Calu3 (cell line): Measurements from ENCODE around the gene PTGIR. TPM values are rescaled to one million over a fixed set of nuclear protein-coding genes. Genes with fewer than 3 reads are reported as not detected.
A peak's percentile ranks its signal among the peaks of the same experiment; 100 is the strongest.

Experiments used
- BruUV-seq: library from RNA; stranded (reverse); fragments of 400-500 nt; replicated peaks from 2 replicates; lab custom pipeline; 2021; lab: Mats Ljungman, UMichigan
- CTCF ChIA-PET: fragments of 300-600 bp; sonication (Branson Sonifier 250); formaldehyde crosslinking; loops from one replicate; lab custom pipeline; 2022; ENCODE audit warnings: antibody characterized with exemption; lab: Charles Lee
- DNase-seq: peaks from one replicate; pipeline ENCODE4 v3.0.0; 2022
- H3K27ac Mint-ChIP-seq: one replicate; pipeline ENCODE4 v1.8.0; 2022; ENCODE audit warnings: mixed read lengths; ENCODE audit not compliant: unreplicated experiment
- H3K27me3 Mint-ChIP-seq: one replicate; pipeline ENCODE4 v1.8.0; 2022; ENCODE audit warnings: mixed read lengths; ENCODE audit not compliant: unreplicated experiment
- H3K36me3 Mint-ChIP-seq: one replicate; pipeline ENCODE4 v1.8.0; 2022; ENCODE audit warnings: mild to moderate bottlenecking, moderate library complexity, mixed read lengths; ENCODE audit not compliant: insufficient read depth, unreplicated experiment
- H3K4me1 Mint-ChIP-seq: one replicate; pipeline ENCODE4 v1.8.0; 2022; ENCODE audit warnings: mild to moderate bottlenecking, low read depth, mixed read lengths; ENCODE audit not compliant: unreplicated experiment
- H3K4me3 Mint-ChIP-seq: one replicate; pipeline ENCODE4 v1.8.0; 2022; ENCODE audit warnings: mild to moderate bottlenecking, low read depth, moderate library complexity, mixed read lengths; ENCODE audit not compliant: unreplicated experiment
- H3K9me3 Mint-ChIP-seq: one replicate; pipeline ENCODE4 v1.8.0; 2022; ENCODE audit warnings: low read depth, mixed read lengths; ENCODE audit not compliant: unreplicated experiment
- intact Hi-C: fragments of 100-400 bp; cut with micrococcal nuclease; formaldehyde crosslinking; loops from one replicate; pipeline ENCODE4 v1.10.0; 2022; ENCODE audit not compliant: unreplicated experiment
- total RNA-seq: library from RNA; stranded (reverse); gene quantifications from 2 replicates; pipeline ENCODE4 v1.2.3, GENCODE V29; 2022
- TF ChIP-seq, protein P1 (sequence below): fragments of 200-600 bp; IDR thresholded peaks from one replicate; pipeline ENCODE4 v1.8.0; 2022; ENCODE audit warnings: antibody characterized with exemption; ENCODE audit not compliant: unreplicated experiment

PTGIR gene
- total RNA-seq, 1 experiment from 2014 or later: not detected

DNA sequence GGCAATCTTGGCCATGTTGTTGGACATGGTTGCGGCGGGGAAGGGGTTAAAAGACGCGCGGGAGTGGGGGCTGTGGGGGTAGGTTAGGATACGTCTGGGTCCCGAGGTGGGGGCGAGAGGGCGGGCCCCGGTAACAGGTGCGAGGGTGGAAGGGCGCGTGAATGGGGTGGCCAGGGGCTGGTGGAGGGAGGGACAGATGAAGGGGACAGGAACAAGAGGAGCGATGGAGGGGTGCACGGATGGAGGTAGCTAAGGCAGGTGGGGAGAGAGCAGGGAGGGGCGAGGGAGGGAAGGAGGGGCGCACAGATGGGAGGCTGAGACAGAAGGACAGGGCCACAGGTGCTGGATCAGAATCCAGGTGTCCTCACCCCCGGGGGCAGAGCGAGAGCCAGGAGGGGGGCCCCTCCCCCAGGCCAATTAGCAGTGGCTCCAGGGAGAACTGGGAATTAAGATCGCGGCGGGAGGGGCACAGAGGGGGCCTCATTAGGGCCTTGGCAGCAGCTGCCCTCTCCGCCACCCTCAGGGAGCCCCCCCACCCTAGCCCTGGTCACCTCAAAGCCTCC lies 9.8 kb upstream of the PTGIR start:
- BruUV-seq: no TSS peak
- CTCF ChIA-PET: interaction anchor here (1.0 kb wide), 1 partner anchor 21 kb away, joined by 3 read pairs; no protein-coding TSS in a partner anchor
- peak; percentile 16 for DNase-seq
- intact Hi-C loops: no loop called here
- H3K4me3 Mint-ChIP-seq: no peak overlapping the region
- H3K9me3 Mint-ChIP-seq: no peaks in the 10 kb centered on the region
- H3K36me3 Mint-ChIP-seq: no peaks in the 10 kb centered on the region
- no peak overlapping the region for H3K27ac Mint-ChIP-seq
- peaks cover 42% of the 10 kb centered on the region for H3K27me3 Mint-ChIP-seq
- H3K4me1 Mint-ChIP-seq: peaks cover 10% of the 10 kb centered on the region
- TF ChIP-seq, protein P1, sequence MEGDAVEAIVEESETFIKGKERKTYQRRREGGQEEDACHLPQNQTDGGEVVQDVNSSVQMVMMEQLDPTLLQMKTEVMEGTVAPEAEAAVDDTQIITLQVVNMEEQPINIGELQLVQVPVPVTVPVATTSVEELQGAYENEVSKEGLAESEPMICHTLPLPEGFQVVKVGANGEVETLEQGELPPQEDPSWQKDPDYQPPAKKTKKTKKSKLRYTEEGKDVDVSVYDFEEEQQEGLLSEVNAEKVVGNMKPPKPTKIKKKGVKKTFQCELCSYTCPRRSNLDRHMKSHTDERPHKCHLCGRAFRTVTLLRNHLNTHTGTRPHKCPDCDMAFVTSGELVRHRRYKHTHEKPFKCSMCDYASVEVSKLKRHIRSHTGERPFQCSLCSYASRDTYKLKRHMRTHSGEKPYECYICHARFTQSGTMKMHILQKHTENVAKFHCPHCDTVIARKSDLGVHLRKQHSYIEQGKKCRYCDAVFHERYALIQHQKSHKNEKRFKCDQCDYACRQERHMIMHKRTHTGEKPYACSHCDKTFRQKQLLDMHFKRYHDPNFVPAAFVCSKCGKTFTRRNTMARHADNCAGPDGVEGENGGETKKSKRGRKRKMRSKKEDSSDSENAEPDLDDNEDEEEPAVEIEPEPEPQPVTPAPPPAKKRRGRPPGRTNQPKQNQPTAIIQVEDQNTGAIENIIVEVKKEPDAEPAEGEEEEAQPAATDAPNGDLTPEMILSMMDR: no peak

DNA sequence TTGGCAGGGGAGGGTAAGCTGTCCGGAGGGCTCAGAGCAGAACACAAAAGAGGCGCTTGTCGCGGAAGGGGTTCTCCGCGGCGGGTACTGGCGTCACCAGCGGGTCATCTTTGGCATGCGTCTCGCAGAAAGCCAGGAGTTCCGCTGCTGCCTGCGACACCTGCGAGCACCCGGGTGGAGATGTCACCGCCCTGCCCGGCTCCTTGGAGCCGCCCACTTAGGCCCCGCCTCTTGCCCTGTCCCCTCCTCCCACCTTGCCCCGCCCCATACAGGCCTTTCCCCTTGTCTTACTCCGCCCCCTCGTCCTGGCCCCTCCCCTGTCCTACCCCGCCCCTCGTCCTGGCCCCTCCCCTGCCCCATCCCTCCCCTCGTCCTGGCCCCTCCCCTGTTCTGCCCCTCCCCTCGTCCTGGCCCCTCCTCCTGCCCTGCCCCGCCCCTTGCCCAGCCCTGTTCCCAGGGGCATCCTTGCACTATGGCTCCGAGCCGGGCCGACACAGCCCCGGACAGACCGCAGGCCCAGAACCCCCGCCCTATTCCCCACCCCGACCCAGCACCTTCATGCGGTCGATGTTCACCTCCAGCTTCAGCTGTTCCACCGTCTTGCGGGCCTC lies 9.3 kb upstream of the PTGIR start:
- no peak overlapping the region for H3K27ac Mint-ChIP-seq
- H3K4me1 Mint-ChIP-seq: peaks cover 10% of the 10 kb centered on the region

DNA sequence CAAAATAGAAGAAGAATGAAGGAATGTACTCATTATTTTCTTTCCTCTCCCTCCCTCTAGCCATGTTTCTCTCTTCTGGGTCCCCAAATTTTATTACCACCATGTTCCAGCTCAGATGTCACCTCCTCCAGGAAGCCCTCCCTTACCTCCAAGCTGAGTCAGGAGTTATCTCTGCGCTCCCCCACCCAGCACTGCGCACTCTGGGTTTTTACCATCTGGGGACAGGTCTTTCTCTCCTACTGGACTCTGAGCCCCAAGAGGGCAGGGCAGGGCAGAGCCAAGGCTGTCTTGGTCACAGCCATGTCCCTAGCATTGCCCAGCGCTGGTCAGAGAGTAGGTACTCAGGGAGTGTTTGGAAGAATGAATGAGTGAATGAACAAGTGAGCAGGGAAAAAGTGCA lies 8.2 kb upstream of the PTGIR start:
- intact Hi-C loops: no loop called here
- Mint-ChIP-seq H3K27ac (peak overlapping the region; percentile 7), H3K27me3 (peaks cover 48% of the 10 kb centered on the region), H3K4me1 (peaks cover 10% of the 10 kb centered on the region), H3K4me3 (peak overlapping the region; percentile 13), H3K36me3 (no peaks in the 10 kb centered on the region), H3K9me3 (no peaks in the 10 kb centered on the region)
- TF ChIP-seq, protein P1: no peak
- no peak for DNase-seq
- CTCF ChIA-PET: interaction anchor here (1.3 kb wide), 1 partner anchor 16 kb away, joined by 5 read pairs; no protein-coding TSS in a partner anchor
- no TSS peak for BruUV-seq

More for the DNA sequence above, 9.3 kb upstream of the PTGIR start:
- Mint-ChIP-seq H3K27me3 (peaks cover 46% of the 10 kb centered on the region), H3K4me3 (peak overlapping the region; percentile 13), H3K9me3 (no peaks in the 10 kb centered on the region), H3K36me3 (no peaks in the 10 kb centered on the region)
- no TSS peak for BruUV-seq
- TF ChIP-seq, protein P1: no peak
- intact Hi-C loops: no loop called here
- CTCF ChIA-PET: interaction anchor here (1.0 to 1.3 kb wide), 2 partner anchors 17 to 20 kb away, joined by 3 to 5 read pairs; no protein-coding TSS in a partner anchor
- peak; percentile 97 for DNase-seq

DNA sequence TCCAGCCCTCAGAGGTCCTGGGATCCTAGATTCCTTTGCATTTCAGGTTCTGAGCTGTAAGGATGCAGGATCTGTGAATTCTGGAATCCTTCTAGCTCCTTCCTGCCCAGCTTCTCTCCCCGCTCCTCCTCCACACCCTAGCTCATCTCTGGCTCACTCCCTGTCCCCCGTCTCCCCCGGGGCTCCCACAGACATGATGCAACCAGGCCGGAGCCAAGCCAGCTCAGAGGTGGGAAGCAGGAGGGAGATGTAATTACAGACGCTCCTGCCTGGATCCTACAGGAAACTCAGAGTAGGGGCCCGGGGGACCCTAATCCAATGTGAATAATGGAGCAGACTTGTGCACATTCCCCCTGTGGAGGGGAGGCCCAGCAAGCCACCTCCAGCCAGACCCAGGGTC lies 6.6 kb upstream of the PTGIR start:
- no peak overlapping the region for H3K4me3 Mint-ChIP-seq

More for the DNA sequence above, 6.6 kb upstream of the PTGIR start:
- TF ChIP-seq, protein P1: no peak
- Mint-ChIP-seq H3K9me3 (no peaks in the 10 kb centered on the region), H3K4me1 (peaks cover 10% of the 10 kb centered on the region), H3K27me3 (peaks cover 58% of the 10 kb centered on the region), H3K36me3 (peaks cover 6% of the 10 kb centered on the region), H3K27ac (no peak overlapping the region)
- CTCF ChIA-PET: interaction anchor here (1.2 kb wide), 1 partner anchor 30 kb away, joined by 4 read pairs; the partner anchor contains the start of gene DACT3
- DNase-seq: no peak
- no TSS peak for BruUV-seq
- intact Hi-C loops: no loop called here
